ENCODE data around the gene PPM1B.

Gene PPM1B

DNA sequence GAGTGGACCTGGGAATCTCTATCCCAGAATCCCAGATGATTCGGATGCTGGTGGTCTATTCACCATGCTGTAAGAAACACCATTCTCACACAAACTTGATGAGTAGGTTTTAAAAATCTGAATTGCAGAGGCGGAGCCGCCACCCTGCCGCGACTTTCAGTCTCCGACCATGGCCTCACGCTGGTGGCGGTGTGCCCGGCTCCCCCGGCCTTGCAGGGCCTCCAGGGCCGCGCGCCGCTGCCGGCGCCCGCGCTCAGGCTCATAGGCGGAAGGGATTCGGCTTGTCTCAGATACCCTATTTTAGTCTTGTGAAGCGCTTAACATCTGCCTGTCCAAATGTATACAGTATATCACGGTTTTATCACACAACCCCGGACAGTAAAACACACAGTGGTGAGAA, 2.6 kb upstream of the PPM1B start:
- ChIA-PET POLR2A (no interaction called here), CTCF (no interaction called here)
- TF ChIP-seq FOXA1 (IDR thresholded peaks at IDR 0.05): no peak
- TF ChIP-seq BHLHE40 (IDR thresholded peaks at IDR 0.05; ENCODE audit: borderline replicate concordance): no peak
- DNase-seq (ENCODE audit: extremely low spot score): no peak

- DNase-seq (ENCODE audit: extremely low spot score): no peak
- CTCF ChIA-PET: no interaction called here
- POLR2A ChIA-PET: interaction anchor here (1.3 to 1.8 kb wide), 3 partner anchors 8 to 64 kb away, joined by 4 read pairs; no protein-coding TSS in a partner anchor
- TF ChIP-seq FOXM1 (IDR thresholded peaks at IDR 0.05; ENCODE audit: borderline replicate concordance): no peak
Measured at GRCh38 chr2:44167311-44167907, 1.3 kb upstream of the PPM1B start.

GRCh38 chr2:44167908-44168680, 581 bp upstream of the PPM1B start:
- ChIA-PET POLR2A (interaction anchor here (0.7 to 1.8 kb wide), 5 partner anchors 9 to 194 kb away, joined by 3 to 4 read pairs (median 4); no protein-coding TSS in a partner anchor), CTCF (interaction anchor here (0.7 kb wide), 1 partner anchor 563 kb away, joined by 3 read pairs; no protein-coding TSS in a partner anchor)
- peak; percentile 94 for DNase-seq (ENCODE audit: extremely low spot score)
- TF ChIP-seq CTBP1 (IDR thresholded peaks at IDR 0.05; ENCODE audit: borderline replicate concordance) (no peak), HDGF (IDR thresholded peaks at IDR 0.05; ENCODE audit: borderline replicate concordance) (no peak), SP1 (IDR thresholded peaks at IDR 0.05) (no peak), L3MBTL2 (conservative IDR thresholded peaks at IDR 0.05) (peak; percentile 99), ELF4 (IDR thresholded peaks at IDR 0.05) (0 out of 2 replicates have a peak, but pooled peaks have one; percentile 24), TARDBP (IDR thresholded peaks at IDR 0.05) (peak; percentile 85), FOXK2 (IDR thresholded peaks at IDR 0.05) (no peak), SUZ12 (IDR thresholded peaks at IDR 0.05) (no peak), FOXM1 (IDR thresholded peaks at IDR 0.05; ENCODE audit: borderline replicate concordance) (peak; percentile 91), PKNOX1 (IDR thresholded peaks at IDR 0.05) (peak; percentile 100), NFRKB (IDR thresholded peaks at IDR 0.05) (no peak), FOXA1 (IDR thresholded peaks at IDR 0.05) (no peak)

DNA sequence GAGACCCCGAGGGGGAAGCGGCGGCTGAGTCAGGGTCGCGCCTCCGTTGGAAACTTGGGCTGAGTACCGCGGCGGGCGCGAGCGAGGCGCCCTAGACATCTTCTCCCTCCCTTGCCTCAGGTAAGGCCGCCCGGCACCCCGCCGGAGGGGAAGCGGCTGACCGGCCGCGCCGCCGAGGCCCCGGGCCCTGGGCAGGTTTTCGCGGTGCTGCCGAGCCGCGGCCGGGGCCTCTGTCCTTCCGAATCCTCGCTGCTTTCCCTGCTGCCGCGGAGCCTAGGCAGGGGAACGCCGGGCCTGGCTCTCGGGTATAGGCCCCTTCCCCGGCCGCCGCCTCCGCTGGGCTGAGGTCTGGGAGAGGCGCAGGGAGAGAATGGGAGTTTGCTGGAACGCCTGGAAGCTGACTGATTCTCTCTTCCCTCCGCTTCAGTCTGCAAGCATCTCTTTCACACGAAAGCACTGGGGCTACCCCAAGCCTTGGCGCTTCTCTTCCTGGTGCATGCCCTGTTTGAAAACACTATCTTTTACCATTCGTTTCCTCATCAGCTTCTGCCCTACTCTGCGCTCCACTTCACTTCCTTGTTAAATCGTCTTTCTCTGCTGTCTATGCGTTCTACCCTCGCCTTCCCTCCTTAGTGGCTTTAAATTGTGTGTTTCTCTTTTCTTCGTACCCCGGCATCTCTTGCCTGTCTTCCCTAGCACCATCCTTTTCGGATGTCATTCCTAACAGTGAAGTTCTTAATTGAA, 652 bp downstream of the PPM1B start:
- POLR2A ChIA-PET: no interaction called here
- CTCF ChIA-PET: no interaction called here
- TF ChIP-seq SP1 (IDR thresholded peaks at IDR 0.05) (no peak), FOXM1 (IDR thresholded peaks at IDR 0.05; ENCODE audit: borderline replicate concordance) (no peak), FOXK2 (IDR thresholded peaks at IDR 0.05) (no peak), HDGF (IDR thresholded peaks at IDR 0.05; ENCODE audit: borderline replicate concordance) (no peak), L3MBTL2 (conservative IDR thresholded peaks at IDR 0.05) (no peak), TARDBP (IDR thresholded peaks at IDR 0.05) (no peak), NFRKB (IDR thresholded peaks at IDR 0.05) (no peak), ELF4 (IDR thresholded peaks at IDR 0.05) (no peak), ARNT (IDR thresholded peaks at IDR 0.05) (no peak), LEF1 (IDR thresholded peaks at IDR 0.05; ENCODE audit: borderline replicate concordance) (no peak), CTBP1 (IDR thresholded peaks at IDR 0.05; ENCODE audit: borderline replicate concordance) (no peak), PKNOX1 (IDR thresholded peaks at IDR 0.05) (no peak), FOXA1 (IDR thresholded peaks at IDR 0.05) (no peak), ZNF384 (IDR thresholded peaks at IDR 0.05) (no peak), SUZ12 (IDR thresholded peaks at IDR 0.05) (no peak)
- peak; percentile 26 for DNase-seq (ENCODE audit: extremely low spot score)

GRCh38 chr2:44170311-44170717, 1.6 kb downstream of the PPM1B start:
- POLR2A ChIA-PET: no interaction called here
- DNase-seq (ENCODE audit: extremely low spot score): no peak
- CTCF ChIA-PET: interaction anchor here (1.1 kb wide), 1 partner anchor 122 kb away, joined by 5 read pairs; no protein-coding TSS in a partner anchor

More at GRCh38 chr2:44170311-44170717, 1.6 kb downstream of the PPM1B start:
- TF ChIP-seq NFRKB (IDR thresholded peaks at IDR 0.05) (no peak), PKNOX1 (IDR thresholded peaks at IDR 0.05) (no peak), LEF1 (IDR thresholded peaks at IDR 0.05; ENCODE audit: borderline replicate concordance) (no peak), ZNF384 (IDR thresholded peaks at IDR 0.05) (no peak), FOXA1 (IDR thresholded peaks at IDR 0.05) (no peak), SP1 (IDR thresholded peaks at IDR 0.05) (no peak), SUZ12 (IDR thresholded peaks at IDR 0.05) (no peak), ELF4 (IDR thresholded peaks at IDR 0.05) (no peak), FOXM1 (IDR thresholded peaks at IDR 0.05; ENCODE audit: borderline replicate concordance) (no peak), HDGF (IDR thresholded peaks at IDR 0.05; ENCODE audit: borderline replicate concordance) (no peak), ARNT (IDR thresholded peaks at IDR 0.05) (no peak), CTBP1 (IDR thresholded peaks at IDR 0.05; ENCODE audit: borderline replicate concordance) (no peak), L3MBTL2 (conservative IDR thresholded peaks at IDR 0.05) (no peak), BHLHE40 (IDR thresholded peaks at IDR 0.05; ENCODE audit: borderline replicate concordance) (no peak), TARDBP (IDR thresholded peaks at IDR 0.05) (no peak), FOXK2 (IDR thresholded peaks at IDR 0.05) (no peak)
